ENCODE results near the gene CD36. TPM values are rescaled to one million over a fixed set of nuclear protein-coding genes. Genes with fewer than 3 reads are reported as not detected.

CD36 gene
- total RNA-seq, 1 experiment from 2014 or later: 0.39 TPM

DNA sequence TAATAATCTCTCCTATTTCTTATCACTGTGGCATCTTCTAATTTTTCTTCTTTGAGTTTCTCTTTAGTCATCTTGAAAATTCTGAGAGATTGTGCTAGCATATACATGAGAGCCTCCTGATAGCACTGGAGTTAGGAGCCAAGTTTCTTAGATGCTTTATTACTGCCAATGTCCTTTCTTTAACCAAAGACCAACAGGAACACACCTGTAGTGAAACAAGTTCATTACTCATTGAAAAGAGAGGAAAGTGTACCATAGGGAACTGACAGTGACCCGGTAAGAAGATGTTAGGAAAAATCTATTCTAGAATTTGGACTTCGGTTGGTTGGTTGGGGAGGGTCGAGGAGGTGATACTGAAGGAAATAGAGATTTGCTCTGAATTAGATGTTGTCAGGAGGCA lies 27.1 kb upstream of the CD36 start:
- POLR2A ChIA-PET (ENCODE audit: low non-redundant PET): no interaction called here
- H3K4me1 ChIP-seq (ENCODE audit: insufficient read depth, low read length, poor library complexity, severe bottlenecking): peaks cover 25% of the 10 kb centered on the region
- H3K4me3 ChIP-seq (ENCODE audit: low read depth, low read length, poor library complexity, severe bottlenecking): no peak overlapping the region
- CTCF ChIA-PET: no interaction called here
- TF ChIP-seq EZH2 (IDR thresholded peaks at IDR 0.05; ENCODE audit: borderline replicate concordance, low read depth, low read length, poor library complexity, severe bottlenecking): no peak
- no peaks in the 10 kb centered on the region for H3K27me3 ChIP-seq (replicated peaks; ENCODE audit: insufficient read depth, low read depth, low read length, poor library complexity)
- BruUV-seq (replicated peaks): no TSS peak
- no peaks in the 10 kb centered on the region for H3K36me3 ChIP-seq (ENCODE audit: insufficient read depth, low read length, poor library complexity, severe bottlenecking)
- no peak overlapping the region for H3K27ac ChIP-seq (ENCODE audit: low read depth, low read length, poor library complexity, severe bottlenecking)
- DNase-seq (ENCODE audit: low spot score): no peak
- intact Hi-C loops (cut with micrococcal nuclease; ENCODE audit: unreplicated experiment): no loop called here
- H3K9me3 ChIP-seq (ENCODE audit: low read depth, low read length, poor library complexity, severe bottlenecking): no peaks in the 10 kb centered on the region

DNA sequence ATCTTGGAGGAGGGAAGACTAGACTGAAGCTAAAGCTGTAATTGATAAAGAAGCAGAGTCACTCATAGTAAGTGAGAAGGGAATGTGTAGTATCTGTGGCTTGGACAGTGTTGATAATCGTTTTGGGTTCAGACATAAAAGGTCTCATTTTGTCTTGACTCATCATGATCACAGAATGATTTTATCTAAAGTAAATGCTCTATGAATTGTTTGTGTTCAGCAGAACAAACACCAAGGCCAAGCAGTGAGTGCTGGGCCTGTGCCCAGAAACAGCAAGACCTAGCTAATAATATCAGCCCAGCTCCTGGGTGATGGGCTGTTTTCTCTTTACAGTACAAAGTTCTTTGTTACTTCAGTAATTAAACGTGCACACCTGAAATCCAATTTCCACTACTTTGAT lies 26.7 kb upstream of the CD36 start:
- Histone ChIP-seq H3K4me1 (ENCODE audit: insufficient read depth, low read length, poor library complexity, severe bottlenecking) (peaks cover 24% of the 10 kb centered on the region), H3K9me3 (ENCODE audit: low read depth, low read length, poor library complexity, severe bottlenecking) (no peaks in the 10 kb centered on the region), H3K27me3 (replicated peaks; ENCODE audit: insufficient read depth, low read depth, low read length, poor library complexity) (no peaks in the 10 kb centered on the region), H3K27ac (ENCODE audit: low read depth, low read length, poor library complexity, severe bottlenecking) (no peak overlapping the region), H3K4me3 (ENCODE audit: low read depth, low read length, poor library complexity, severe bottlenecking) (no peak overlapping the region), H3K36me3 (ENCODE audit: insufficient read depth, low read length, poor library complexity, severe bottlenecking) (no peaks in the 10 kb centered on the region)
- no TSS peak for BruUV-seq (replicated peaks)
- intact Hi-C loops (cut with micrococcal nuclease; ENCODE audit: unreplicated experiment): no loop called here
- ChIA-PET POLR2A (ENCODE audit: low non-redundant PET) (no interaction called here), CTCF (no interaction called here)
- no peak for TF ChIP-seq EZH2 (IDR thresholded peaks at IDR 0.05; ENCODE audit: borderline replicate concordance, low read depth, low read length, poor library complexity, severe bottlenecking)
- TF ChIP-seq, protein P1, sequence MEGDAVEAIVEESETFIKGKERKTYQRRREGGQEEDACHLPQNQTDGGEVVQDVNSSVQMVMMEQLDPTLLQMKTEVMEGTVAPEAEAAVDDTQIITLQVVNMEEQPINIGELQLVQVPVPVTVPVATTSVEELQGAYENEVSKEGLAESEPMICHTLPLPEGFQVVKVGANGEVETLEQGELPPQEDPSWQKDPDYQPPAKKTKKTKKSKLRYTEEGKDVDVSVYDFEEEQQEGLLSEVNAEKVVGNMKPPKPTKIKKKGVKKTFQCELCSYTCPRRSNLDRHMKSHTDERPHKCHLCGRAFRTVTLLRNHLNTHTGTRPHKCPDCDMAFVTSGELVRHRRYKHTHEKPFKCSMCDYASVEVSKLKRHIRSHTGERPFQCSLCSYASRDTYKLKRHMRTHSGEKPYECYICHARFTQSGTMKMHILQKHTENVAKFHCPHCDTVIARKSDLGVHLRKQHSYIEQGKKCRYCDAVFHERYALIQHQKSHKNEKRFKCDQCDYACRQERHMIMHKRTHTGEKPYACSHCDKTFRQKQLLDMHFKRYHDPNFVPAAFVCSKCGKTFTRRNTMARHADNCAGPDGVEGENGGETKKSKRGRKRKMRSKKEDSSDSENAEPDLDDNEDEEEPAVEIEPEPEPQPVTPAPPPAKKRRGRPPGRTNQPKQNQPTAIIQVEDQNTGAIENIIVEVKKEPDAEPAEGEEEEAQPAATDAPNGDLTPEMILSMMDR (conservative IDR thresholded peaks at IDR 0.05; ENCODE audit: low read depth, low read length): no peak
- peak; percentile 49 for DNase-seq (ENCODE audit: low spot score)

DNA sequence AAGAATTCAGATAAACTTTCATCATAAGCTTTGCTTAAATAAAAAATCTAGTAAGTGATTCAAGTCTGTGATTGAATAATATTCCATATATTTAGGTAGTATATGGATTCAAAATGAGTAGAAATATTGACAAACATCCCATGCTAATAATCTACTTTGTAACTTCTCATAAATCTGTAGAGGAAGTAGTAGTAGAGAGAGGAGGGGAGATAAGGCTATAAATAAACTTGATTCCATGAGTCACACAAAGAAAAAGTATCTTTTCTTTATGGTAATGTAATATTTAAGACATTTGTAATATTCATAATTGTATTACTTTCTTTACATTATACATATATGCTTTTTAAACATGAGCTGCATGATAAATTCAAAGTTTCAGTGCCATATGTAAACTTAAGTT lies 25.6 kb upstream of the CD36 start:
- POLR2A ChIA-PET (ENCODE audit: low non-redundant PET): no interaction called here
- no peaks in the 10 kb centered on the region for H3K36me3 ChIP-seq (ENCODE audit: insufficient read depth, low read length, poor library complexity, severe bottlenecking)

DNA sequence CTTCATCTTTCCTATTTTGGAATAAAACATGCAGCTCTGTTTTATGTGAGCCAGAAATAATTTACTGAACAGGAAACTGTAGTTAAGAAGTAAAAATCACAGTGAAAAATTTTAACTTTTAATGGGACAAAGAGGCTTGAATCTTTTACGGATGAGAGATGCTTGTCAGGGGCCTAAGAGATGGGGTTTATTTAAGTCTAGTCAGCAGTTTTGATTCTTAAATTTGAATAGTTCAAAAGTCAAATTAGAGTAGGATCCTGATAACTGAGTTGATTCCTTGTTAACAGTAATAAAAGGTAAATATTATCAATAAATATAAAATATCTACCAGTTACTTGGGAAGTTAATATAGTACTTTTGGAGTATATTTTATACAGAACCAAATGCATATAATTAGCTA lies 24.9 kb upstream of the CD36 start:
- intact Hi-C loops (cut with micrococcal nuclease; ENCODE audit: unreplicated experiment): no loop called here
- Histone ChIP-seq H3K9me3 (ENCODE audit: low read depth, low read length, poor library complexity, severe bottlenecking) (no peaks in the 10 kb centered on the region), H3K27me3 (replicated peaks; ENCODE audit: insufficient read depth, low read depth, low read length, poor library complexity) (no peaks in the 10 kb centered on the region), H3K36me3 (ENCODE audit: insufficient read depth, low read length, poor library complexity, severe bottlenecking) (no peaks in the 10 kb centered on the region), H3K27ac (ENCODE audit: low read depth, low read length, poor library complexity, severe bottlenecking) (peak overlapping the region; percentile 28), H3K4me3 (ENCODE audit: low read depth, low read length, poor library complexity, severe bottlenecking) (no peak overlapping the region), H3K4me1 (ENCODE audit: insufficient read depth, low read length, poor library complexity, severe bottlenecking) (peaks cover 20% of the 10 kb centered on the region)
- no peak for DNase-seq (ENCODE audit: low spot score)
- no peak for TF ChIP-seq EZH2 (IDR thresholded peaks at IDR 0.05; ENCODE audit: borderline replicate concordance, low read depth, low read length, poor library complexity, severe bottlenecking)
- TF ChIP-seq, protein P1 (conservative IDR thresholded peaks at IDR 0.05; ENCODE audit: low read depth, low read length): no peak
- ChIA-PET CTCF (no interaction called here), POLR2A (ENCODE audit: low non-redundant PET) (no interaction called here)
- BruUV-seq (replicated peaks): no TSS peak

More for the DNA sequence above, 25.6 kb upstream of the CD36 start:
- intact Hi-C loops (cut with micrococcal nuclease; ENCODE audit: unreplicated experiment): no loop called here
- TF ChIP-seq, protein P1 (conservative IDR thresholded peaks at IDR 0.05; ENCODE audit: low read depth, low read length): no peak
- no peak for TF ChIP-seq EZH2 (IDR thresholded peaks at IDR 0.05; ENCODE audit: borderline replicate concordance, low read depth, low read length, poor library complexity, severe bottlenecking)
- CTCF ChIA-PET: no interaction called here
- H3K27me3 ChIP-seq (replicated peaks; ENCODE audit: insufficient read depth, low read depth, low read length, poor library complexity): no peaks in the 10 kb centered on the region
- peaks cover 20% of the 10 kb centered on the region for H3K4me1 ChIP-seq (ENCODE audit: insufficient read depth, low read length, poor library complexity, severe bottlenecking)
- no peaks in the 10 kb centered on the region for H3K9me3 ChIP-seq (ENCODE audit: low read depth, low read length, poor library complexity, severe bottlenecking)
- no peak overlapping the region for H3K27ac ChIP-seq (ENCODE audit: low read depth, low read length, poor library complexity, severe bottlenecking)
- BruUV-seq (replicated peaks): no TSS peak
- DNase-seq (ENCODE audit: low spot score): no peak
- no peak overlapping the region for H3K4me3 ChIP-seq (ENCODE audit: low read depth, low read length, poor library complexity, severe bottlenecking)
